Karpas-422 (cell line): Measurements from ENCODE around the gene ZSWIM4. TPM values are rescaled to one million over a fixed set of nuclear protein-coding genes. Genes with fewer than 3 reads are reported as not detected.

Experiments used
- DNase-seq: peaks from one replicate; pipeline ENCODE4 v3.0.0-alpha.2; 2015
- H2AFZ ChIP-seq: fragments of 200-600 bp; sonication (generic); 2 replicates; pipeline ENCODE4 v1.6.1; 2014; ENCODE audit warnings: antibody characterized with exemption, low read length, mixed read lengths
- H3K27ac ChIP-seq: fragments of 200-600 bp; sonication (generic); 2 replicates; pipeline ENCODE4 v1.5.1; 2014; ENCODE audit warnings: mild to moderate bottlenecking, low read length, moderate library complexity
- H3K27me3 ChIP-seq: fragments of 200-600 bp; sonication (generic); 2 replicates; pipeline ENCODE4 v1.6.1; 2014; ENCODE audit warnings: low read length, mixed read lengths
- H3K36me3 ChIP-seq: fragments of 200-600 bp; sonication (generic); 2 replicates; pipeline ENCODE4 v1.6.1; 2014; ENCODE audit warnings: low read length, mixed read lengths; ENCODE audit not compliant: insufficient read depth
- H3K4me1 ChIP-seq: fragments of 200-600 bp; sonication (generic); 2 replicates; pipeline ENCODE4 v1.6.1; 2014; ENCODE audit warnings: mild to moderate bottlenecking, low read length, mixed read lengths
- H3K4me2 ChIP-seq: fragments of 200-600 bp; sonication (generic); 2 replicates; pipeline ENCODE4 v1.6.1; 2014; ENCODE audit warnings: low read length, low read depth, mild to moderate bottlenecking; ENCODE audit not compliant: poor library complexity, severe bottlenecking
- H3K4me3 ChIP-seq: fragments of 200-600 bp; sonication (generic); 2 replicates; pipeline ENCODE4 v1.5.1; 2014; ENCODE audit warnings: mild to moderate bottlenecking, antibody characterized with exemption, low read length, mixed read lengths
- H3K79me2 ChIP-seq: fragments of 200-600 bp; sonication (generic); 2 replicates; pipeline ENCODE4 v1.6.1; 2014; ENCODE audit warnings: mild to moderate bottlenecking, low read length, mixed read lengths
- H3K9ac ChIP-seq: fragments of 200-600 bp; sonication (generic); 2 replicates; pipeline ENCODE4 v1.6.0; 2014; ENCODE audit warnings: low read length
- H3K9me2 ChIP-seq: fragments of 200-600 bp; sonication (generic), shearing (Covaris generic); replicated peaks from 2 replicates; pipeline ENCODE4 v1.6.0; 2014; ENCODE audit warnings: mild to moderate bottlenecking, low read length, moderate library complexity; ENCODE audit not compliant: insufficient read depth
- H3K9me3 ChIP-seq: fragments of 300-700, 200-600 bp; sonication (generic); 2 replicates; pipeline ENCODE4 v1.6.1; 2014; ENCODE audit warnings: low read length, mixed read lengths
- H4K20me1 ChIP-seq: fragments of 200-600 bp; sonication (generic); 2 replicates; pipeline ENCODE4 v1.6.1; 2014; ENCODE audit warnings: mild to moderate bottlenecking, antibody characterized with exemption, low read length, low read depth; ENCODE audit not compliant: insufficient read depth
- total RNA-seq: library from RNA; depleted of rRNA; stranded (reverse); fragments of >200 nt; shearing (Covaris generic); gene quantifications from 2 replicates; pipeline ENCODE4 v1.2.3, GENCODE V29; 2014; ENCODE audit warnings: low replicate concordance

Gene ZSWIM4
- total RNA-seq, 1 experiment from 2014 or later, result 7.3 TPM

DNA sequence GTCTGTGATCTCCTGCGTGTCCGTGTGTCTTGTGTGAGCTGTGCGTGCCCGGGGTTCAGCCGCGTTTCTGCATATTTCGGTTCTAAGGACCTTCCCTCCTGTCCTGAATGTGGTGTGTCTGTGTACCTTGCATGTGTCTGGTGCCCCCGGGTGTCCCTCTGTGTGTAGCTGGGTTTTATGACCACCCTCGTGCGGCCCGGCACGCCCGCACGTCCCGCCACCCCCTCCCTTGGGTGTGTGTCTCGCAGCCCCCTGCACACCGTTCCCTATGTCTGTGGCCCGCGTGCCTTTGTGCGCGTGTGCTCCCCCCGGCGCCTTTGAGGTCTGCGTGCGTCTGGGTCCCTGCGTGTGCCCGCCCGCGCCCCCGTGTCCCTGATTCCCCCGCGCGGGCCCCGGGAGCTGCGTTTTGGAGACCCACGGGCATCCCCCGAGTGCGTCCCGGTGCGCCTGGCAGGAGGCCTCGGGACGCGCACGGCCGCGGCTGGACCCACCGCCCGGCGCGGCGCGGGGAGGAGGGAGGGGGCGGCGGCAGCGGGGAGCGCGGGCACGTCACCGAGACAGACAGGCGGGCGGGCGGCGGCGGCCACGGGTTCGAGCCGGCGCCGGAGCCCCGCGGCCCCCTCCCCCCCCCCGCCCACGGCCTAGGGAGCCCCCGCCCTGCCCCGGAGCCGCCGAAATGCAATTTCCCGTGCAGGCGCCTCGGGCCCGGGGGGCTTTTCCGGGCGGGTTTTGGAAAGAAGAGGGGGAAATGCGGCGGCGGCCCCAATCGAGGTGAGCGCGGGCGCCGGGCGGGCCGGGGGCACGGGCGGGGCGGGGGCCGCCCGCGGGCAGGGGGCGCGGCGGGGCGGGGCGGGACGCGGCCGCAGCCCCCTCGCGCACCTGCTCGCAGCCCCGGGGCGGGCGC, 69.7 kb downstream of the ZSWIM4 start:
- Histone ChIP-seq H3K9ac (no peak overlapping the region), H3K9me3 (no peaks in the 10 kb centered on the region), H3K36me3 (no peaks in the 10 kb centered on the region)

DNA sequence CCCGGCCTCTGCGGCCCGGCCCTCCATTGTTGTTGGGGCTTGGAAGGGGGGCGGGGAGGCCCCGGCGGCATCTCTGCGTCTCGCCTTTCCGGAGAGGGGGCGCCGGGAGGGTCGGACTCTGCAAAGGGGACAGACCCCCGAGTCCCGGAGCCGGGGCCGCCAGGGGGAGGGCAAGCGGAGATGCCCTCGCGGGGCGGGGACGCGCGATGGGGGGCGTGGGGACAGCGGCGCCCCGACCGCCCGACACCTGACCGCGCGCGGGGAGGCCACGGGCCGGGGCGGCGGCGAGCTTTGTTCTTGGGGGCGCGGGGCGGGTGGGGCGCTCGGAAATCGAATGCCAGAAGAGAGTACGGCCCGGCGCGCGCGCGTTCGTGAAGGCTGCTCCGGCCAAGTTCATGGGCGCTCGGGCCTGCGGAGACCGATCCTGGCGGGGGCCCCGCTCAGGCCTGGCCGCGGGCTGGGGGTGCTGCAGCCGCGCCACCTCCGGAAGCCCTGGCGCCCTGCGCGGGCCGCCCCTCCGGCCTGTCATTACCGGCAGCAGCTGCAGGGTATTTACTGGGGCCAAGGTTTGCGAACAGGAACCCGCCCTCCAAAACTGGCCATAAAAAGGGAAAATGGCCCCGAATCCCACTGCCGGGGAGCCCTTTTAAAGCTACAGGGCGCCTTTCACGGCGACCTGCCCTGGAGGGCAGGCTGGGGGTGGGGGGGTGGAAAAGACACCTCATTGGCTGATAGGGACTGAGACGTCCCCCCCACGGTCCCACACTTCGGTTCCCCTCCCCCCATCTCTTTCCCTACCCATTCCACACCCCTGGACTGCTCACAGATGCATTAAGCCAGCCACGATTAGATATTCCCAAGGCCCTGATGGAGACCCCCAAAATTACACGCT, 70.6 kb downstream of the ZSWIM4 start:
- no peak overlapping the region for H3K9ac ChIP-seq
- H3K4me1 ChIP-seq, result peaks cover 10% of the 10 kb centered on the region
- H3K4me3 ChIP-seq, result no peak overlapping the region
- no peaks in the 10 kb centered on the region for H4K20me1 ChIP-seq
- H3K79me2 ChIP-seq, result no peaks in the 10 kb centered on the region
- H3K9me3 ChIP-seq, result no peaks in the 10 kb centered on the region
- no peak overlapping the region for H3K27ac ChIP-seq
- no peak overlapping the region for H2AFZ ChIP-seq
- H3K9me2 ChIP-seq, result no peaks in the 10 kb centered on the region
- H3K27me3 ChIP-seq, result no peaks in the 10 kb centered on the region
- H3K36me3 ChIP-seq, result no peaks in the 10 kb centered on the region
- DNase-seq, result no peak
- H3K4me2 ChIP-seq, result no peak overlapping the region

More for the DNA sequence above, 69.7 kb downstream of the ZSWIM4 start:
- H4K20me1 ChIP-seq, result no peaks in the 10 kb centered on the region
- no peaks in the 10 kb centered on the region for H3K9me2 ChIP-seq
- no peak overlapping the region for H3K4me2 ChIP-seq
- DNase-seq, result no peak
- H3K79me2 ChIP-seq, result no peaks in the 10 kb centered on the region
- H3K27ac ChIP-seq, result no peak overlapping the region
- H3K4me1 ChIP-seq, result peaks cover 10% of the 10 kb centered on the region
- no peak overlapping the region for H2AFZ ChIP-seq
- H3K27me3 ChIP-seq, result no peaks in the 10 kb centered on the region
- H3K4me3 ChIP-seq, result no peak overlapping the region

DNA sequence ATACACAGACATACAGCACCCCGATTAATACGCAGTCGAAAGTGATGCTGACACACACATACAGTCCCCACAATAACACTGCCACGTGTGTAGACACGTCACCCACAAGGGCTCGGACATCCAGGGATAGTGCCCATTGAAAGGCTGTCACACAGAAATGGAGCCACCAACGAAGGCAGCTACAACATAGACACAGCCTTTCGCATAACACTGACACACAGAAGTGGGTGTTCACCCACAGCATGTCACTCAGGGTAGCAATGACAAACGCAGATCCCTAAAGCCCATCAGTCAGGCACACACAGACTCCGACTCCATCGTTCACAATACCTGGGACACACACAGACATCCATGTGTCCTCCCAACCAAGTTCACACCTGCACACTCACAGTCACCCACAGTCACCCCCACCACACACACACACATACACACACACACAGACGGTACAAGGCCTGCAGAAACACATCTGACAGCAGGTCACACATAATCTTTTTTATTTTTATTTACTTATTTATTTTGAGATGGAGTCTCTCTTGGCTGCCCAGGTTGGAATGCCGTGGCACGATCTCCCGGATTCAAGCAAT, 71.3 kb downstream of the ZSWIM4 start:
- no peak for DNase-seq
- H3K4me3 ChIP-seq, result no peak overlapping the region
- H3K79me2 ChIP-seq, result no peaks in the 10 kb centered on the region
- no peaks in the 10 kb centered on the region for H3K9me2 ChIP-seq
- H3K27ac ChIP-seq, result no peak overlapping the region
- no peak overlapping the region for H2AFZ ChIP-seq
- no peaks in the 10 kb centered on the region for H3K27me3 ChIP-seq
- peaks cover 6% of the 10 kb centered on the region for H3K4me1 ChIP-seq
- no peaks in the 10 kb centered on the region for H3K9me3 ChIP-seq
- H3K36me3 ChIP-seq, result no peaks in the 10 kb centered on the region
- H4K20me1 ChIP-seq, result no peaks in the 10 kb centered on the region
- no peak overlapping the region for H3K9ac ChIP-seq
- no peak overlapping the region for H3K4me2 ChIP-seq

DNA sequence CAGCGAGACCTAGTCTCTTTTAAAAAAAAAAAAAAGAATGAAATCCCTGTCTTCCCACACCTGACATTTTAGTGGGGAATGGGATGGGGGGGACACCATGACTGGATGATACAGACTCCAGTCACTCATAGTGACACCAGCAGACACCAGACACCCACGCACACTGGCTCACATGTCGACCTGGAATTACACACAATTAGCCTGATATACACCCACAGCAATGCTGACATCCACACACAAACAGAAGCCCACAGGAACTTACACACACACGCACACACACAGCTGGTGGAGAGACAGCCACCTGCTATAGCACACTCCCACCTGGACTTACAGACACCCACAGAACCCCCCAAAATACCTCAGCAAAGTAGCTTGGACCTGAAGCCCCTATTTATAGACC, 73.4 kb downstream of the ZSWIM4 start:
- no peak overlapping the region for H3K4me3 ChIP-seq
- H2AFZ ChIP-seq, result no peak overlapping the region
- no peak overlapping the region for H3K9ac ChIP-seq
- H3K4me2 ChIP-seq, result no peak overlapping the region
- no peaks in the 10 kb centered on the region for H3K36me3 ChIP-seq
- no peaks in the 10 kb centered on the region for H4K20me1 ChIP-seq
- no peaks in the 10 kb centered on the region for H3K4me1 ChIP-seq
- DNase-seq, result no peak
- H3K9me3 ChIP-seq, result no peaks in the 10 kb centered on the region
- no peaks in the 10 kb centered on the region for H3K27me3 ChIP-seq
- H3K79me2 ChIP-seq, result no peaks in the 10 kb centered on the region
- H3K9me2 ChIP-seq, result no peaks in the 10 kb centered on the region
- H3K27ac ChIP-seq, result no peak overlapping the region

DNA sequence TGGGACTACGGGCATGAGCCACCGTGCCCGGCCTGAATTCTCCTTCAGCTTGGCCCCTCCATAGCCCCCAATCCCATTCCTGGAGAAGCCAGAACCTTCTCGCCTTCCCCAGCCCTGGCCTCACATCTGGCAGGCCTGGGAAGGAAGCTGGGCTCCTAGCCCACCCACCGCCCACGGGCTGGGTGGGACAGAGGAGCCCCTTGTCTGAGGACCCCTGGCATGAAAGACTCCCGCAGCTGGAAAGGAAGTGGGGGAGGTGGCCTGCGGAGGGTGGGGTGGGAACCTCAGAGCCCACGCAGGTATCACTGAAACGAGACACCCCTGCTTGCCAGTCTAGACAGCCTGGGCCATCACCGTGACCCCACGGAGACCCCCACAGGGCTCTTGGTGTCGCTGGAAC, 74.0 kb downstream of the ZSWIM4 start:
- Histone ChIP-seq H3K27ac (no peak overlapping the region), H3K4me1 (no peaks in the 10 kb centered on the region), H4K20me1 (no peaks in the 10 kb centered on the region), H3K79me2 (no peaks in the 10 kb centered on the region), H3K4me3 (no peak overlapping the region), H3K4me2 (no peak overlapping the region), H3K9me3 (no peaks in the 10 kb centered on the region), H3K27me3 (no peaks in the 10 kb centered on the region), H3K36me3 (no peaks in the 10 kb centered on the region), H3K9me2 (no peaks in the 10 kb centered on the region), H2AFZ (no peak overlapping the region), H3K9ac (no peak overlapping the region)
- DNase-seq, result no peak

DNA sequence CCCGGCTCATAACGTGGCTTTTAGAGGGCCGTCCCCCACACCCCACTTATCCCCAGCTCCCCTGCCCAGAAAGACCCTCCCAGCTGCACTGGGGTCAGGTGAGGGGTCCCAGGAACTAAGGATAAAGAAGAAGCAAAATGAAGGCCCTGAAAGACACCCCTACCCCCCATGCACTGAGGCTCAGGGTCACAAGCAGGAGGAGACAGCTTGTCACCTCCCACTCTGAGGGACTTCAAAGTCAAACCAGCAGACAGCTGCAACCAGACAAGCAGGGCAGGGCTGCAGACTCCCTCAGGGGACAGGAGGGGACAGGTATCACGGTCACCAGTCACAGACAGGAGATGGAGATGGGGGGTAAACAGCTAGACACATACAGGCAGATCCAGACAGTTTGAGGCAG, 75.6 kb downstream of the ZSWIM4 start:
- Histone ChIP-seq H3K4me3 (no peak overlapping the region), H3K36me3 (no peaks in the 10 kb centered on the region), H3K27ac (no peak overlapping the region), H3K79me2 (no peaks in the 10 kb centered on the region), H3K9ac (no peak overlapping the region), H3K9me3 (no peaks in the 10 kb centered on the region), H3K27me3 (no peaks in the 10 kb centered on the region), H3K9me2 (no peaks in the 10 kb centered on the region), H3K4me1 (no peaks in the 10 kb centered on the region), H3K4me2 (no peak overlapping the region), H2AFZ (no peak overlapping the region), H4K20me1 (no peaks in the 10 kb centered on the region)
- no peak for DNase-seq

DNA sequence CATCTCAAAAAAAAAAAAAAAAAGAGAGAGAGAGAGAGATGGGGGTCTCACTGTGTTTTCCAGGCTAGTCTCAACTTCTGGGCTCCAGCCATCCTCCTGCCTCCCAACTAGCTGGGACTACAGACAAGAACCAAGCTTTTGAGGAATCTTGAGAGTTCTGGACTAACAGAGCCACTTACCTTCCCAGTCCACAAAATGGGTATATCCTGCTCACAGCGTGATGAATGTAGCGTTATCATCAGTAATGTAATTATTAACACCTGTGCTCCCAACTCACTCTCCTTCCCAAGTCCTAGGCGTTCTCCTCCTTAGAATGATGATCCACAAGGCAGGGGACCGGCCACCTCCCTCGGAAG, 77.1 kb downstream of the ZSWIM4 start:
- H3K27ac ChIP-seq, result no peak overlapping the region
- H3K4me3 ChIP-seq, result no peak overlapping the region
- DNase-seq, result no peak
- no peak overlapping the region for H2AFZ ChIP-seq
- no peaks in the 10 kb centered on the region for H3K4me1 ChIP-seq
- no peaks in the 10 kb centered on the region for H3K36me3 ChIP-seq
- no peaks in the 10 kb centered on the region for H3K27me3 ChIP-seq
- H3K9me2 ChIP-seq, result no peaks in the 10 kb centered on the region
- H3K9me3 ChIP-seq, result no peaks in the 10 kb centered on the region
- peak overlapping the region; percentile 53 for H3K4me2 ChIP-seq
- no peaks in the 10 kb centered on the region for H4K20me1 ChIP-seq
- no peaks in the 10 kb centered on the region for H3K79me2 ChIP-seq
- 0 out of 2 replicates have a peak overlapping the region, but pooled peaks have one; percentile 39 for H3K9ac ChIP-seq
